GM10266 (cell line): ENCODE measurements around the gene NPTX2.

Experiments used
- DNase-seq: peaks from one replicate; pipeline ENCODE4 v3.0.0; 2012; ENCODE audit errors: extremely low spot score
- TF ChIP-seq, protein P1 (sequence below): IDR thresholded peaks from 2 replicates; pipeline ENCODE4 v1.5.1; 2012; ENCODE audit warnings: mild to moderate bottlenecking, low read depth; ENCODE audit not compliant: control insufficient read depth, insufficient read depth; ENCODE audit errors: missing control alignments

The NPTX2 gene

DNA sequence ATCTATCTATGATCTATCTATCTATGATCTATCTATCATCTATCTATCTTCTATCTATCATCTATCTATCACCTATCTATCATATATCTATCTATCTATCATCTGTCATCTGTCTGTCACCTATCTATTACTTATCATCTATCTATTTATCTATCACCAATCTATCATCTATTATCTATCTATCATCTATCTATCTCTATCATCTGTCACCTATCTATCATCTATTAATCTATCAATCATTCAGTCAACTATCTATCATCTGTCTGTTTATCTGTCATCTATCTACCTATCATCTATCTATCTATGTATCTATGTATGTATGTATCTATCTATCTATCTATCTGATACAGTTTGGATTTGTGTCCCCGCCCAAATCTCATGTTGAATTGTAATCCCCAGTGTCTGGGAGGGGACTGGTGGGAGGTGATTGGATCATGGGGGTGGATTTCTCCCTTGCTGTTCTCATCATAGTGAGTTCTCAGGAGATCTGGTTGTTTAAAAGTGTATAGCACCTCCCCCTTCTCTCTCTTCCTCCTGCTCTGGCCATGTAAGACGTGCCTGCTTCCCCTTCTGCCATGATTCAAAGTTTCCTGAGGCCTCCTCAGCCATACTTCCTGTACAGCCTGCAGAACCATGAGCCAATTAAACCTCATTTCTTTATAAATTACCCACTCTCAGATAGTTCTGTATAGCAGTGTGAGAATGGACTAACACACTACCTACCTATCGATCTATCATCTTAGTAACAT, 37.6 kb downstream of the NPTX2 start:
- DNase-seq: no peak
- TF ChIP-seq, protein P1, sequence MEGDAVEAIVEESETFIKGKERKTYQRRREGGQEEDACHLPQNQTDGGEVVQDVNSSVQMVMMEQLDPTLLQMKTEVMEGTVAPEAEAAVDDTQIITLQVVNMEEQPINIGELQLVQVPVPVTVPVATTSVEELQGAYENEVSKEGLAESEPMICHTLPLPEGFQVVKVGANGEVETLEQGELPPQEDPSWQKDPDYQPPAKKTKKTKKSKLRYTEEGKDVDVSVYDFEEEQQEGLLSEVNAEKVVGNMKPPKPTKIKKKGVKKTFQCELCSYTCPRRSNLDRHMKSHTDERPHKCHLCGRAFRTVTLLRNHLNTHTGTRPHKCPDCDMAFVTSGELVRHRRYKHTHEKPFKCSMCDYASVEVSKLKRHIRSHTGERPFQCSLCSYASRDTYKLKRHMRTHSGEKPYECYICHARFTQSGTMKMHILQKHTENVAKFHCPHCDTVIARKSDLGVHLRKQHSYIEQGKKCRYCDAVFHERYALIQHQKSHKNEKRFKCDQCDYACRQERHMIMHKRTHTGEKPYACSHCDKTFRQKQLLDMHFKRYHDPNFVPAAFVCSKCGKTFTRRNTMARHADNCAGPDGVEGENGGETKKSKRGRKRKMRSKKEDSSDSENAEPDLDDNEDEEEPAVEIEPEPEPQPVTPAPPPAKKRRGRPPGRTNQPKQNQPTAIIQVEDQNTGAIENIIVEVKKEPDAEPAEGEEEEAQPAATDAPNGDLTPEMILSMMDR: no peak

DNA sequence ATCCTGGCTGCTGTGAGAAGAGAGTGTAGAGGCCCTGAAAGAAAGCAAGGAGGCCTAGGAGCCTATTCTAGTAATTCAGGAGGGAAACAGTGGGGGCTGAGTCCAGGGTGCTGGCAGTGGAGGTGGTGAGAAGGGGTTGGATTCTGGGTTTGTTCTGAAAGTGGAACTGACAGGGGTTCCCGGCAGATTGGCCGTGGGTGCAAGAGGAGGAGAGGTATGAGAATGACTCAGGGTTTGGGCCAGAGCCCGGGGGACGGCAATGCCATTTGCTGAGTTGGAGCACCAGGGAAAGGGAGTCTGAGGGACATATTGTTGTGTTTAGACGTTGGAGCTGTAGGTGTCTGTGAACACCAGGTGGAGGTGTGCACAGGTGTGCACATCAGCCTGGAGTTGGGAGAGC, 38.5 kb downstream of the NPTX2 start:
- no peak for DNase-seq
- TF ChIP-seq, protein P1: no peak

DNA sequence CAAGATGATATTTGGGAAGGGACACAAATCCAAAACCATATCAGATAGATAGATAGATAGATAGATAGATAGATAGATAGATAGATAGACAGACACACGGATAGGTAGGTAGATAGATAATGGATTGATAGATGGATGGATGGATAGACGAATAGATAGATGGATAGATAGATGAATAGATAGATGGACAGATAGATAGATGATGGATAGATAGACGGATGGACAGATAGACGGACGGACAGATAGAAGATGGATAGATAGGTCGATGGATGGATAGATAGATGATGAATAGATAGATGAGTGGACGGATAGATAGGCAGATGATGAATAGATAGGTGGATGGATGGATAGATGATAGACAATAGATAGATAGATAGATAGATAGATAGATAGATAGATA, 39.8 kb downstream of the NPTX2 start:
- TF ChIP-seq, protein P1: no peak
- DNase-seq: no peak

DNA sequence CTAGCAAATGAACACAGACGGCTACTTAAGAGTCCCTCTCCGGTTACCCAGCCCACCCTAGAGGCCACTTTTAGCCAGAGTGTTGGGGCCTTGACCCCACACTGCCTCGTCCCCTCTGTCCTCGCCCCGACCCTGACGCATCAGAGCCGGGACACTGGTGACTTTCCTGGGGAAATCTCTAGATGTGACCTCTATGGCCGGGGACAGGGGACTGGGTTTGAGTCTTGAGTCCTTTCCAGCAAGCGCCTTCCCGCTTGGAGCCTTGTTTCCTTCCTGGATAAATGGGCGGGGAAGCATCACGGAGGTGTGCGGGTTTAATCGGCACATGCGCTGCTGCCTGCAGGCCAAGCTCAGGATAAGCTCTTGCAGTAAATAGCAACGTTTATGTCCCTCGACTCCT, 40.7 kb downstream of the NPTX2 start:
- TF ChIP-seq, protein P1: no peak
- no peak for DNase-seq

DNA sequence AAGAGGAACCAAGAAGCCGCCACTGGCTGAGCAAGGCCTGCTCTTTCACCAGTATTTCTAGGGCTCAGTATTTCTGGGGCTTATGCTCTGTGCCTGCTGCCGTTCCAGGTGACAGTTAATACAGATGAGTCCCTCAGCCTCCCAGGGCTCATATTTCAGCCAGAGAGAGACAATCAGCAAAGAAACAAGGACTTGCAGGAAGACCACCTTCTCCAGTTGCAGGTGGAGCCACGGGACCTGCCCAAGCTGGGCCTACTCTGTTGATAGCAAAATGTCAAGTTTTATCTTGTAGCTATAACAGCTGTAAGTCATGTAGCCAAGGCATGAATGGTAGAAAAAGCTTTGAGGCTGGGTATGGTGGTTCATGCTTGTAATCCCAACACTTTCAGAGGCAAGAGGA, 42.7 kb downstream of the NPTX2 start:
- TF ChIP-seq, protein P1: no peak
- no peak for DNase-seq

DNA sequence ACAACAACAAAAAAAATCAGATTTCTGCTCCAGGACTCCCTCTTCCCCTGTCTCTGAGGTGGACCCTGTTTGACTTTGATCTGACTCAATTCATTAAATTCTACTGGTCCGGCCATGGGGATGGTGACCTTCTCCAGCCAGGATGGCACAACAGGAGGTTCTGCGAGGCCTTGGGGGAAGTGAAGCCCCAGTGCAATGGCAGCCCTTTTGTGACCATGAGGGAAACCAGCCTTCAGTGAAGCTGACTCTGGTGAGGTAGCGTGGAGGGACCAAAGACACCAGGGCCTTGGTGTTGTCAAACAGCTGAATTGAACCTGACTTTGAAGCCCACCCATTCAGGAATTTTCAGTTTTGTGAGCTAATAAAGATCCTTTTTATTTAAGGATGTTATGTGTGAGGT, 44.5 kb downstream of the NPTX2 start:
- TF ChIP-seq, protein P1: no peak
- DNase-seq: no peak

DNA sequence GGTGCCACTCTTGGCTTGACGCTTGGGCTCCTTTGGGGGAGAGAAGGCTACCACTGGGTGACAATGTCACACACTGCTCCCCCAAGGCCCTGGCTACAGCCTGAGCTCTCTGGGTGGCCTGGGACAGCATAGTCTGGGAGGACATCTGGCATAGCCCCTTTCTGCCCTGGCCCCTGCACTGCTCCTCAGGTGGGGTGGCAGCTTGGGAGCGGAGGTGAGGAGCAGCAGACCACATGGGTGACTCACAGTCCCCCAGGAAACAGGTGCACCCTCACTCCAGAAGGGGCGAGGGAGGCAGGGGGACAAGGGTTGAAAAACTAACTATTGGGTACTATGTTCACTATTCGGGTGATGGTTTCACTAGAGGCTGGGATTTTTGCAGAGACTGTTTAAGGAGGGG, 45.2 kb downstream of the NPTX2 start:
- TF ChIP-seq, protein P1: no peak
- no peak for DNase-seq
